Islet of Langerhans (tissue), 1 donor: ENCODE data around the gene TPX2.

ENCODE experiments used
- FAIRE-seq: peaks from one replicate; lab custom pipeline; 2011; peaks lifted over from hg19 to GRCh38; lab: Jason Lieb, UNC

Gene TPX2

GRCh38 chr20:31849306-31849930 lies 110.3 kb downstream of the TPX2 start:
- no peak for FAIRE-seq
